Left renal cortex interstitium (tissue), 4 donors: ENCODE results near the gene MIPOL1. TPM values are rescaled to one million over a fixed set of nuclear protein-coding genes. Genes with fewer than 3 reads are reported as not detected.

Experiments used
- DNase-seq, 4 donors: peaks; one replicate each; pipeline ENCODE4 v3.0.0-alpha.2; 2013; ENCODE audit warnings: low read depth in 4 of 4, low spot score in 2 of 4, missing footprints in 1 of 4
- polyA plus RNA-seq, 4 donors: library from polyadenylated mRNA; unstranded; fragments of 120-200 nt; gene quantifications; one replicate each; pipeline ENCODE4 v1.2.1, GENCODE V29; 2013; ENCODE audit not compliant: insufficient read length in 4 of 4

The MIPOL1 gene
- polyA plus RNA-seq, 4 donors: 10.4 to 12.8 (median 11.7) TPM

DNA sequence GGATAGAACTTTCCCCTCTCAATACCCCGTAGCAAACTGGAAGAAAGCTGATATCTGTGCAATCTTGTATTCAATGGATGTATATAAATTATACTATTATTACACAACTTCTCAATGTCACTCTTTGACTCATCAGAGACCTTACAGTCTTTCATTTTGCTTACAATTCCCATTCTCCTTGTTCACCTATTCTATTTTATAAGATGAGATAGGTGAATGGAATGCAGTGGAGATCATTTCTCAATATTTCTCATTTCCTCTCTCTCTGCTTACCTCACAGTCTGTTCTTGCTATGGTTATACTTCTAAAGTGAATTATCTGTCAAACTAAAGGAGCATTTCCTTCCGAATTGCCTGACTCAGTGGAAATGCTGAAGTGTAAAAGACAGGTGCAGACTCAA is 382.4 kb downstream of the MIPOL1 start:
- DNase-seq: no peak

DNA sequence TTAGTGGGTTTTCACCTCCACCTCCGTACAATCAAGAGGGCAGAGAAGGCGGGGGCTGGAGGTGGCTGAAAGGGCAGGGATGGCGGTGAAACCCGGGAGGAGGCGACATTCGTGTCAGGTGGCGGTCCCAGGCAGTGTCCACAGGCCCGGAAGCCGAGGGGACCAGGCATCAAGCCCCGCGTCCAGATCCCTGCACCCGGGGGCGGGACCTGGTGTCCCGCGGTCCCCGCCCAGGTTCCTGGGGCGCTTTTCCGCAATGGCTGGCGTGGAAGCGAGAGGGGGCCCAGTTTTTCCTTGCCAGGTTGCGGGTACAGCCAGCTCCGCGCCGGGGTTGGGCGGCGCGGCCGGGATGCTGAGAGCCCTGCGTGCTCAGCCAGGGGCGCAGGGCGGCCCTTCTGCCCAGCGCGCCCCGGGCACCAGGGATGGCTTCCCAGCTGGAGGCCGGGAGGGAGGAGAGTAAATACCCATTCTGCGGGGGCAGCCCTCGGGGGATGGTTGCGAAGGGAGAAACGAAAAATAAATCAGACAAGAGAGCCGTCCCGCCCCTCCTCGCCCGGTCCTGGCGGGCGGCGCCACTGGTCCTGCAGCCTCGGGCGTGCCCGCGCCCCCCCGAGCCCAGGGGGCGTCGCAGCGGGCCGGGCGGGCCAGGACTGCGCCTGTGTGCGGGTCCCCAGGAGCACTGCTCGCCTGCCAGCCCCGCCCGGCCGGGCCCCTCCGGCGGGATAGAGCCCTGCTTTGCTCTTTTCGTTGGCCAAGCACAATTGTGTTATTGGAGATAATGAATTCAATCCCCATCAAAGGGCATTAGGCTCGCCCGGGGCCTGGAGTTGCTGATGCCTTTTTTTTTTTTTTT is 385.8 kb downstream of the MIPOL1 start:
- no peak for DNase-seq

DNA sequence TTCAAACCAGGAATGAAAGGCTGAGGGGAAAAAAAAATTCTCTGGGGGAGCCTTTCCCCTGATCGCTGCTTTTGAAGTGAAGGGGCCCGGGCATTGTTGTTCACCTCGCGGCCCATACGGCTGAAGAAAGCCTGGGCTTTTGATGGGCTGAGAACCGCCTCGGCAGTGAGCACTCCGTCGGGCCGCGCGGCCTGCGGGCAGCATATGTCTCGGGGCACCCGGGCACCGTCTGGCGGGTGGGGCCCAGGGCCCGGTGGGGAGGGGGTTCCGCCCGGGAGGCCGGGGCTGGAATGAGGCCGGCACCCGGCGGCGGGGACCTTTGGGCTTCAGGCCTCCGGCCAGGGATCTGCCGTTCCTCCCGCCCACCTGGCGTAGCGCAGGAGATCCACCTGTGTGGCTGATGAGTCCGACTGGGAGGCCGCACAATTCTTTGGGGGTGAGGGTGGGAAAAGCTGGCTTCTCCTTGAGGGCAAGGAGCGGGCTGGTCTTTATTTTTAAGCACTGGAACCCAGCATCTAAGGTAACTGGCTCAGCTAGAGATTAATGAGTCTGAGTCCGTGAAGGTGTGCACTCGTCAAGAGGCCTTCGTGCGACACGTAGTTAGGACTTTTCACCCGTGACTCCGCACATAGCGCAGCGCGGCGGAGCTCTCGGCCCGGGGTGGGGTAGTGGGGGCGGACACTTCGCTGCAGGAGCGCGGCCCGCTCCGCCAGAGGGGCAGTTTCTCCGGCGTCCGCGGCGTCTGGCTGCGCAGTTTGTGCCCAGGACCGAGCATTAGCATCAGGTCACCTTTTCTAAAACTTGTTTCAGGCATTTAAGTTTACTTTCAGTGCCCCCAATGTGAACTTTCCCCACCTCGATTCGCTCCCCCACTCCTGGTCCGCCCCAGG is 386.7 kb downstream of the MIPOL1 start:
- no peak for DNase-seq

DNA sequence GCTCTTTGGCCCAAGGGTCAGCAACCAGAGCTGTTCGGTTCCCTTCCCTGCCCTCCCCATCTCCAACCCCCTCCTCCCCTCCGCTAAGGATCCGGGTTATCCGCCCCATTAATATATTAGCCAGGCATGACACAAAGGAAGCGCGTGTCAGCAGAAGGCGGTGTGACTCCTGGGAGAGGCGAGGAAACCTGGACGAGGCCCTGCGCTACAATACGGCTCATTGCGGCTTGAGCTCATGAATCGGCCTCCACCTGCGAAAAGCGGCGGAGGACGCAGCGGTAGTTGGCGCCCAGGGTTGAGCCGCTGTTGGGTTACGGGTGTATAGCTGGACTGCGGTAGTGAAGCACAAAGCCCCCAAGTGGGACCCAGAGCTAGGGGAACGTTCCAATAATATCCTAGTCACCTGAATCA is 387.4 kb downstream of the MIPOL1 start:
- no peak for DNase-seq

DNA sequence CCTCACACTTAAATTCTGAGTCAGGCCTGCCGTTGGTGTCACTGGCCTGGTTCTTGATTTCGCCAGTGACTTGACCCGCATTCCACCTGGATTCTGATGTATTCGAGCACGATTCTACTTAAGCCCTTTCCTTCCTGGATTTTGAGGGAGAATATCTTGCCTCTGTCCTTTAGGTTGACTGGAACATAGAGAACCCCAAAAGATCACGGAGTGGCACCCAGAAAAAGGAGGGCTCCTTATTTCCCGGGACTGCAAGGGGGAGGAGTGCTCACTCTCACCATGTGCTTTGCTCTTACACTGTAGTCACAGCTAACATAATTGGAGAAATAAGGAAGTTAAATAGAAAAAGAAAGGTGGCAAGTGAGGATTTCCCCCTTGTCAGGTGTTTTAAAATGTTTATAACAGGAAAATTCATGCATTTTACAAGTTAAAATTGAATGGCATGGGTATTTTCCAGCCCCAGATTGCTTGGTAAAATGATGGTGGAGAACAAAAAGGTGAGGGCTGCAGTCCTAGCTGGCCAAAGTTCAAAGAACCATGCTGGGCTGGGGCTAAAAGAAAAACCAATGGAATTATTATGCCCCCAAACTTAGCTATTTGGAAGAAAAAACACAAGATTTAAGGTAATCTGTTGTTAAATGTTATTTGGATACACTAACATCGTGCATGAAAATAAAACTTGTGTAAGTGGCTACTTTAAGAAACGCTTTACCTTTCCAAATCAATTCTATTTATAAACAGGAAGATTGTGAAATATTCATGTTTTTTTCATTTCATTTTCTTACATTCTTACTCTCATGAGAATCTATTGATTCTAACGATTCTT is 388.4 kb downstream of the MIPOL1 start:
- no peak for DNase-seq

DNA sequence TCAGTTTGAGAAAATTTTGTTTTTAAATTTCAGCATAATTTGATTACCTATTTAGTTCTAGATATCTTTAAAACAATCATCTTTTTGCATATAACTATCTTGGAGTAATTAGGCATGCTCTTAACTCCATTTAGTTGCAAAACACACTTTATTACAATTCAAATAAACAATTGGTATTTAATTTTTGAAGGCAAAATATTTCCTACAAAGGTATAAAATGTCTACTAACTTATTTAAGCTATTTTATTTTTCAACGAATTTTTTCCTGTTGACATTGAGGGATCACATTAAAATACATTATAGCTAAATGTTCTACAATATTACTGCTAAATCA is 389.0 kb downstream of the MIPOL1 start:
- no peak for DNase-seq

DNA sequence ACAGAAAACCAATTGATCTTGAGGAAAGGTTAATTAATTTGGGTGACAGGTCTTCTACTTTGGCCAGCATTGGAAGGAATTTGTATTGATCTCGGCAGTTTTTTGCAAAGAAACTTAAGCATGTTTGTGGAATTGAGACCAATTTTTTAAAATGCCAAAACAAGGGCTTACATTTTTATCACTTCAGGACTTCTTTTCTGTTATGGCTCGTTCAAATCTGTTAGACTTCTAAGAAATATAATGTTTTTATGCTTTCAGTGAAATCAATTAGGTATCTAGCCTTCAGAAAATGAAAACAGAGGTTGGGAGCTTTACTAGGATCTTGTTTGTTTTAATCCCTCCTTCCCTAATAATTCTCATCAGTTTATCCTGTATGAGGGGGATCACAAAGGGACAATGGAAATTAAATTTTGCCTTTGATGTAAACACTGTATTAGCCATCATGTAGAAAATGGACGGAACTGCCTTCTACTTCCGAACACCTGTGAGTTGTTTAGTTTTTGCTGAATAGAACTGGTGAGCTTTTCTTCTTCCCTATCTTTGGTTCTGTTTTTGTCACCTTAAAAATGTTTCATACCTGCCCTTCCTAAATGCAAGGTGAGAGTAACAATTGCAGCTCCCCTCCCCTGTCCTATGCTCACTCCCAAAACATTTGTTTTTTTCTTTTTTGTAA is 389.5 kb downstream of the MIPOL1 start:
- DNase-seq: no peak

DNA sequence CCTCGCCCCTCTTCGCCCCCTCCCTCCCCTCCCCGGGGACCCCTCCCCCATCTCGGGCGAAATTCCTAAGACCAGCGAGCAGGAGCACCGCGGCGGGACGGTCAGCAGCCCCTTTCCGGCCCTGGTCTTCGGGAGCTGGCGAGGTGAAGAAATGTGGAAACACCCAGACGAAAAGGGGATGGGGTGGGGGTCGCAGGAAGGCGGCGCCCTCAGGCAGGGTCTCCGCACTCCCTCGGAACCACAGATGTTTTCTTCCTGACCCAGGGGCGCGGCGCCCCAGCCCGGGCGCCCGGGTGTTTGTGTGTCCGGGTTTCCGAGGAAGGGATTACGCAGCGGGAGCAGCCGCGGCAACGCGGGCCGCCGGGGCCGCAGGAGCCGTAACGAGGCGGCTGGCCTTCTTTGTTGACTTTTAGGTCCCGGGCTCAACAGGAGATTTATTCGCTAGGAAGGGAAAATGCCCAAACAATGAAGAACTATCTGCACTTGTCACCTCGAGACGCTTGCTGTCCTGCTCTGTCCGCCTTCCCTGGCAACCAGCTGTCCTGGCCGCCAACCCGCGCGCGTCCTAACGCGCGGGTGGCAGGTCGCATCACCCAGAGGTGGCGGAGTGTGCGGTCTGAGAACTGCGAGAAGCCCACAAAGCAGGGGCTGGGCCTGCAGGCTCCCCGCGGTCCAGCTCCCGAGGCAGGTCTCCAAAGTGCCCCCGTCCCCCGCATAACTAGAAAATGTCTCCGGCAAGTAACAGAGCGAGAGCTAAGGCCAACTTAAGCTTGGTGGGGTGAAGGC is 390.3 kb downstream of the MIPOL1 start:
- DNase-seq: no peak

DNA sequence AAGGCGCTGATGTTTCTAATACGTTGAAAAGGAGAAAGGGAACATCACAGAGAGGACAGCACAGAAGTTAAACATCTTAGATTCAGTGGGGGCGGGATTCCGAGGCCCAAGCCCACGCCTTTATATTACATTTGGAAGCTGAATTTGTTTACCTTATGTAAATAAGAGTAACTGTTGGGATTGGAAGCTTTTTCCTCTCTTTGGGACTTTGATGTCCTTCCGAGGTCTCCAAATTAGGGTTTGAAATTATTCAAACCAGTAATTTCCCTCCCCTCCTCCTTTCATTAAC is 390.9 kb downstream of the MIPOL1 start:
- no peak for DNase-seq

DNA sequence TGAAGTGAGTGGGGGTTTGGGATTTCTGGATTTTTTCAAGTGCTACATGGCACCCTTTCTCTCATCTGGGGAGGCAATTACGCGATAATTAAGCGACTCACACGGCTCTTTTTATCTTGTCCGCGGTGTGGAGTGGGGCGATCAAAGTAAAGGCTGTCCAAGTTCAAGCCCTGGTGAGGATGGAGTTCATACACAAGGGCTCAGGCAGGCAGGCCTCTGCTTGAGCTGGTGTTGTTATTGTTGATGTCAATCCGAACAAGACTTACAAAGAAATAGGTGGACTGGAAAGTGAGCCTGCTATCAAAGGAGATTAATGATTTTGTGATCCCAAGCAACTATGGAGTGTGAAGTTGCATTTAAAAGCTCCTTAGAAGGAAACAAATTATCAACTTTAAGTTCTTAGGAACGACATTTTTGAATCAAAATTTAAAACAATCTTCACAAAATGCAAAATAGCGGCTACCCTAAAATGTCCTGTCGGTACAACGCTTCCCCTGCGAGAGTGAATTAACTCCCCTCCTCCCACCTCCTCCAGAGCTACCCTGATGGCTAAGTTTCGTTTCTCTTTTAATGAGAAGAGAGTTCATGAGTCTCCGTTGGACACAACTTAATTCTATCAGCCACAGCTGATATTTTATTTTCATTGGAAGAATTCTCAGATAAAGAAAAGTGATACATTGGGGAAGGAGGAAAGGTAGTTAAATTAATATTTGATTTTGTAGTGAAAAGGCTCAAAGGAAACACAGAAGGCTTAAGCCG is 391.4 kb downstream of the MIPOL1 start:
- DNase-seq: no peak

DNA sequence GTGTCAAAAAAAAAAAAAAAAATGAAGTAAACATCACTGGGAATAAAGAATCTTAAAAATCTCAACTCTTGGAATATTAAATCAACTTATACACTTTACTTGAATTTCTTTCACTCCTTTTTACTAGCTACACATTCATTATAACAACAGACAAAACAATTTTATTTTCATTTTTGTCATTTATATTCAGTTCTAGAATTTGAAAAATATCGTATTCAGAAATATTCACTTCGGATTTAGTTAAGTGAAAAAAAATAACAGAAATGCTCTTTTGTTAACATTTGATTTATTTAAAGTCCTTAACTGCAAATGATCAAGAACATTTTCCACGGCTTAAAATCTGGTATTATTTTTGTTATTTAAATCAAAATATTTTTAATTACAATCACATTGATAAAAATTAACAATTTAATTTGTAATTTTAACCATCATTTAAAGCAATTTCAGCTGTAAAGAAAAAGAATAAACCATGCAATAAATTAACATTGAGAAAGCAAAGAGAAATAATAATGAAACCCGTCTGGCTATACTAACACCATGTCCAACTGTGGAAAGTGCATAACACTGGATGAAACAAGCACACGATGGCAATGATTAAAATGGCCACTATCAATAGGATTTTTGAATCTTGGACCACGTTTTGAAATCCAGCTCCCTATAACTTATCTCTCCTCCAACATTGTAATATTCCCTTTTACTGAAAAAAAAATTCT is 392.1 kb downstream of the MIPOL1 start:
- DNase-seq: no peak

DNA sequence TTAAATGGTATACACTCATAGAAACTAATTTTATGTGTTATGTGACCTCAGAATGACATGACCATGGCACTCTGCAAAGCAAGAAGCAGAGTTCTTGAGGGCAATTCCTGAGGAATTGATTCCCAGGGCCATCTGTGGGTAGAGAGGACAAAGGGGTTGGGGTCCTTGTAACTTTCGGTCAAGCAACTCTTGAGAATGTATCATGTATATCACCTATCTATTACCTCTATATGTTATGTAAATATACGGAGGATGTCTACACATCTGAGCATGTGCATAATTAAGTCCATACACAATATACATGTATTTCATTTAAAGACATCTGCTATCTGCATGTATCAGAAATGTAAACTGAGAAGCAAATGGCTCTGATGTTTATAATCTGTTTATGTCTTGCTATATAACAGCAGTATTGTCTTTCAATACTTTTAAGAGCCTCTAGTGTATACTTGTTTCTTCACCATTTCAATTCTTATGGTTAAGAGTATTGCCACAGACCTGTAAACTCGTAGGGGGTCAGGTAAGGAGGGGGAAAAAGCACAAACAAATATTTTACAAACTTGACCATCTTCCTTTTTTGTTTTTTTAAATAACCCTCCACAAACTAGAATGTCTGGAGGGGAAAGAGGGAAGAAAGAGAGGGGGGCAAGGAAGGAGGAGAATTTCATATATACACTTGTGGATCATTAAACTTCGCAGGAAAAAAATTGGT is 392.8 kb downstream of the MIPOL1 start:
- no peak for DNase-seq

DNA sequence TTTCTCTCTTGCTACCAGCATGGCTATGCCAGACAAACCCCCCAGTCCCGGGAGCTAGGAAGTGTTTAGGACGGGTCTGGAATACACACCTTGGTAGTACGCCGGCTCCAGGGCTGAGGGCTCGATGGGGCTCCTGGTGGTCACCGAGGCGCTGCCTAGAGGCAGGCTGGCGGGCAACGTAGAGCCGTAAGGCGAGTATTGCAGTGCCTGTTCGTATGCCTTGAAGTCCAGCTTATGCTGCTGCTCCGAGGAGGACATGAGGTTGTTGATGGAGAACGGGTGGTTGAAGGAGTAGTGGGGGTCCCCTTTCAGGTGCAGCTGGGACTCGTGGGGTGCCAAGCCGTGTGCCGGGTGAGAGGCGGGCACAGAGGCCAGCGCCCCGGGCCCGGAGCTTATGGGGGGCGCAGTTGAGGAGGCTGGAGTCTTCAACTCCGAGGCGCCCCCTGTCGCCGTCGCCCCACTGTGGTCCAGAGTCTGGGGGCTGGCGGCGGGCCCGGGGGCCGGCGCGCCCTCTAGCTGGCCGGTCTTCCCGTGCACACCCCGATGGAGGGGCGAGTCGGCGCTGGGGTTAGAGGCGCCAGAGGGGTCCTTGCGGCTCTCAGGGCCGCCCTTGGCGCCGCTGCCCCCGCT is 393.7 kb downstream of the MIPOL1 start:
- no peak for DNase-seq

DNA sequence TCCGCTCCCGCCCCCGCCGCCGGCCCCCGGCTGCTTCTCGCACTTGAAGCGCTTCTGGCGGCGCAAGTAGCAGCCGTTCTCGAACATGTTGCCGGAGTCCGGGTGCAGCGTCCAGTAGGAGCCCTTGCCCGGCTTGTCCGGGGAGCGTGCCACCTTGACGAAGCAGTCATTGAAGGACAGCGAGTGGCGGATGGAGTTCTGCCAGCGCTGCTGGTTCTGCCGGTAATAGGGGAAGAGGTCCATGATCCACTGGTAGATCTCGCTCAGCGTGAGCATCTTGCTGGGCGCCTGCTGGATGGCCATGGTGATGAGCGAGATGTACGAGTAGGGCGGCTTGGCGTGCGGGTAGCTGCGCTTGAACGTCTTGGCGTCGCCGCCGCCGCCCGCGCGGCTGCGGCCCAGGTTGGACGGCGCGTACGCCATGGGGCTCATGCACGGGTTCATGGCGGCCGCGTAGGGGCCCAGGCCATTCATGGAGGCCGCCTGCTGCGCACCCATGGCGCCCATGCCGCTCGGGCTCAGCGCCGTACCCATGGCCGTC is 394.3 kb downstream of the MIPOL1 start:
- no peak for DNase-seq

DNA sequence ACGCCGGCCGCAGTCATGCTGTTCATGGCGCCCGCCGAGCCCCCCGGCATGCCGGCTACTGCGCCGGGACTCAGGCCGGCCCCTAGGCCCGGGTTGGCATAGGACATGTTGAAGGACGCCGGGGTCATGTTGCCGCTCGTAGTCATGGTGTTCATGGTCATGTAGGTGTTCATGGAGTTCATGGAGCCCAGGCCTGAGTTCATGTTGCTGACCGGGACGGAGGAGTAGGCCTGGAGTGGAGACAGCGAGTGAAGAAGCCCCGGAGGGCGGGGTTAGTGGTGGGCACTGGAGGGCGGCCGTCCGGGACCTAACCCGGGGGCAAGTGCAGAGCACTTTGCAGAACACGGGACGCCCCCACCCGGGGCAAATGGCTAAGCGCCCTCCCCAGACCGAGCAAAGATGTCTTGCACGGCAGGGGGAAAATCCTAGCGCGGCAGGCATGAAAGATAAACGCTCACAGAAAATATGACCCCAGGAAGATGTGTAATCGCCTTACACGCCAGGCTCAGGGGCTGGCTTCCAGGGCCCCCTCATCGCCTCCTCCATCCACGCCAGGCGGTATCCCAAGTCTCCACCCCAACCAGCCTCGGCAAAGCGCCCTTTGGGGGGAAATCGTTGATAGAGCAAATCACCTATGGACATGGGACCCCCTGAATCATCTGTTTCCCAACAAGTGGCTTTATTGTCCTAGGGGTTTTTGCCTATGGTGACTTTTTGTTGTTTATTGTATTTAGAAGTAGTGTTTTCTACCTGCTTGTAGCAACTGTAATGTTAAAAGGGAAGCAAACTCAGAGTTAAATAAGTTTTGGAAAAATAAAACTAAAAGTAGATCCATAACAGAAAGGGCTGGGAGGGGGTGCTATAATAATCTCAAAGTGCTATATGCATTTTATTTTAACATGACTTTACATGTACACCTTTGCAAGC is 395.0 kb downstream of the MIPOL1 start:
- DNase-seq: no peak
